NK-92 treated with Interleukin-12 subunit alpha and Interleukin-12 subunit beta, amount 100 ng/mL, for 24 hours (cell line): Measurements from ENCODE around the gene KCNJ4.
"Not testable (repeated sequence)": the region's sequence is repeated elsewhere in the genome, so short reads cannot be mapped to it uniquely, and the experiment has no call there.

Experiments
- DNase-seq: peaks from one replicate; lab custom pipeline; 2025; lab: John Stamatoyannopoulos, UW

KCNJ4 gene

GRCh38 chr22:38412435-38413084, 42.4 kb downstream of the KCNJ4 start:
- no peak for DNase-seq

- no peak for DNase-seq
These were observed 44.0 kb downstream of the KCNJ4 start for GRCh38 chr22:38411016-38411415.

DNA sequence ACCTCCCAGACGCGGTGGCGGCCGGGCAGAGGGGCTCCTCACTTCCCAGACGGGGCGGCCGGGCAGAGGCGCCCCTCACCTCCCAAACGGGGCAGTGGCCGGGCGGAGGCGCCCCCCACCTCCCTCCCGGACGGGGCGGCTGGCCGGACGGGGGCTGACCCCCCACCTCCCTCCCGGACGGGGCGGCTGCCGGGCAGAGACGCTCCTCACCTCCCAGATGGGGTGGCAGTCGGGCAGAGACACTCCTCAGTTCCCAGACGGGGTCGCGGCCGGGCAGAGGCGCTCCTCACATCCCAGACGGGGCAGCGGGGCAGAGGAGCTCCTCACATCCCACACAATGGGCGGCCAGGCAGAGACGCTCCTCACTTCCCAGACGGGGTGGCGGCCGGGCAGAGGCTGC, 45.1 kb downstream of the KCNJ4 start:
- not testable (repeated sequence) for DNase-seq

DNA sequence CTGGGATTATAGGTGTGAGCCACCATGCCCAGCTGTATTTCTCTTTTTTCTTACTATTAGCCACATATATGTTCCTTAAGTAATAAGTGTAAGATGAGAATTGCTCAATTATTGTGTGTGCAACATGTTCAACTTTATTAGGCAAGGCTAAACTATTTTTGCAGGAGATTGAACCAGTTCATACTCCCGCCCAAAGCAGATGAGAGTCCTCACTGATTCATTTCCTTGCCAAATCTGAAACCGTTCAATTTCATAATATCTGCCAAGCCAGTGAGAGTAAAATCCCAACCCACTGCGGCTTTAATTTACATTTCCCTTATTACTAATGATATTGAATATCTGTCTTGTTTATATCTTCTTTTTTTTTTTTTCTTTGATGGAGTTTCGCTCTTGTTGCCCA, 48.4 kb downstream of the KCNJ4 start:
- no peak for DNase-seq

GRCh38 chr22:38404419-38404818, 50.6 kb downstream of the KCNJ4 start:
- DNase-seq: no peak

DNA sequence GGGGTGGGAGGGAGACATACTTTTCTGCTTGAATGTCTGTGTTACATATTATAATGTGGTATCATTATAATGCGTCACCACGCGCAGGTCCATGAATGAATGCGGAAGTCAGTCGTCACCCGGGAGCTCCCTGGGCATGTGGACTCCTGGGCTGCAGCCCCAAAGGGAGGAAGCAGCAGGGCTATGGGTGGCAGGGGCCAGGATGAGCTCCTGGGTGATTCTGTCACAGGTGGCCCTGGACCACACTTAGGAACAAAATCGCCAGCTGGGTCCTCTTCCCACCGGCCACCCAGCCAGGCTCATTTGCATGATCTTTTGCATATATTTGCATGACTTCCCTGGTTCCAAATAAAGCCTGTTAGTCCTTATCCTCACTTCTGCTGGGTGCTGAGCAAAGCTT, 51.2 kb downstream of the KCNJ4 start:
- DNase-seq: no peak

DNA sequence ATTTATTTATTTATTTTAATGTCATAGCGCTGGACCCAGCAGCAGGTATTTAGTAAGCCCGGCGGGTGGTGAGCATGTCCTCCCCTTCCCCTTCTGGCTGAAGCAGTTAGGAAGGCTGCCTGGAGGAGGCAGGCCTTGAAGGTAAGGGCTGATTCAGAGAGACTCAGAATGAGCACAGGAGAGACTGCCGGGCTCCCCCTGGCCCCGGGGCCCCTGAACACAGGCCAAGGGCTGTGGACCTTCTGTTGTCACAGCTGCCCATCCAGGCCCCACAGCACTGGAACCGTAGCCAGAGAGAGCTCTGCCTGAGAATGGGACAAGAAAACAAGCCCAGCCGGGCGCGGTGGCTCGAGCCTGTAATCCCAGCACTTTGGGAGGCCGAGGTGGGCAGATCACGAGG, 52.8 kb downstream of the KCNJ4 start:
- no peak for DNase-seq

- DNase-seq: no peak
These were observed 53.5 kb downstream of the KCNJ4 start for GRCh38 chr22:38401336-38402084.

DNA sequence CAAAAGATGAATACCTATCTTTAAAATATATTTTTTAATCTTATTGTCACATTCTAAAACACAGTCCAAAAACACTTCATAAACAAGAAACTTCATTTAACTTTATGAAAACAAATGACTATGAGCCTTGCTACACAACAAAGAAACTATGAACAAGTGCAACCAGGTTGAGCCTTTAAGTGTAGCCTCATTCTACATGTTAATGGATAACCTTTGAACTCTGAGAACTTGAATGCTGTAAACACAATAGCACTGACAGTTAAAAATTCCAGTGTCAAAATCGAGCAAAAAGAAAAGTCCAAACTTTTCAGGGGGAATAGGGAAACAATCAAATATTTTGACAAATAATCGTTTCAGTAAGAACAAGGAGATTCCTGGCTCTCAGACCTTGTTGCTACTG, 54.7 kb downstream of the KCNJ4 start:
- DNase-seq: not testable (repeated sequence)

DNA sequence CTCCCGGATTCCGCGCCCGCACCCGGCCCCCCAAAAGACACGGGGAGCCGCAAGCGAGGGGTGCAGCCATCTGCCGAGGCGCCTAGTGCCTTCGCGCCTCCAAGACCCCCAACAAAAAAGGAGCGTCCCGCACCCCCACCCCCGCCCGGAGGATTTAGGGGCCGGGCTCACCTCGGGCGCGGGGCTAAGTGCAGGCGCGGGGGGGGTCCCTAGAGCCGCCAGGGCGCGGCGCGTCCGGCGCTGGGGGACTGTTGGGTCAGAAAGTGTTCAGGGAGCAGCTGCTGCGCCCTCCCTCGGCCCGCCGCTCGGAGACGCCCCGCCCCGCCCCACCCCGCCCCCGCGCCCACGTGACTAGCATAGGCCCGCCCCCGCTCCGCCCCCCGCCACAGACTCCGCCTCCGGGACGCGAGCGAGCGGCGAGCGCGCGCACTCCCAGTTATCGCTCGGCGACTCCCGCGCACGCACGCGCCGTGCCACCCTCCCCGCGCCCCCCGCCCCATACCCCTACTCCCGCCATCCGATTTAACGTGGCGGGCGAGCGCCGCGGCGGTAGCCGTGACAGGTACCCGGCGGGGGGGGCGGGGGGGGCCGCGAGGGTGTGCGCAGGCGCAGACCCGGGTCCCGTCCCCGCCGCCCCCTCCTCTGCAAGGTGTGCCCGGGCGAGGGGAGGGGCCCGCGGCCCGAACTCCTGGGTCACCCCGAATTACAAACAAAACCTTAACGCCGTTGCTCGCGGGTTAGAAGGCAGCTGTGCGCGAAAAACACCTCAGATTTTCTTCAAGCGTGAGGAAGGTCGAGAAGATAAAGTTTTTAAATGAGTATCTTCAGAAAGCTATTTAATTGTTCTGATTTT, 56.2 kb downstream of the KCNJ4 start:
- DNase-seq: peak; percentile 64

- peak; percentile 28 for DNase-seq
These were observed 56.8 kb downstream of the KCNJ4 start for GRCh38 chr22:38398181-38398608.

GRCh38 chr22:38397189-38398085, 57.6 kb downstream of the KCNJ4 start:
- DNase-seq: no peak

GRCh38 chr22:38396440-38397069, 58.4 kb downstream of the KCNJ4 start:
- not testable (repeated sequence) for DNase-seq

GRCh38 chr22:38395944-38396343, 59.1 kb downstream of the KCNJ4 start:
- not testable (repeated sequence) for DNase-seq

- not testable (repeated sequence) for DNase-seq
These were observed 59.9 kb downstream of the KCNJ4 start for GRCh38 chr22:38394929-38395624.

DNA sequence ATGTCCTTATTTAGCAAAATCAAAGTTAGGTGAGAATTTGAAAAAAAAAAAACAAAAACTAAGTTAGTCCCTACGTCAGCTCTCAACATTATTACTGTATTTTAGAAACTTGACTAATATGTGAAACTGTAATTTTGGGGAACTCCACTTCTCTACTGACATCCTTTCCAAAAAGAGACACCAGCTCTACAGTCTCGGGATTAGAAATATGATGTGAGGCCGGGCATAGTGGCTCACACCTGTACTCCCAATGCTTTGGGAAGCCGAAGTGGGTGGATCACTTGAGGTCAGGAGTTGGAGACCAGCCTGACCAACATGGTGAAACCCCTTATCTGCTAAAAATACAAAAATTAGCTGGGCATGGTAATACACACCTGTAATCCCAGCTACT, 65.6 kb downstream of the KCNJ4 start:
- not testable (repeated sequence) for DNase-seq

DNA sequence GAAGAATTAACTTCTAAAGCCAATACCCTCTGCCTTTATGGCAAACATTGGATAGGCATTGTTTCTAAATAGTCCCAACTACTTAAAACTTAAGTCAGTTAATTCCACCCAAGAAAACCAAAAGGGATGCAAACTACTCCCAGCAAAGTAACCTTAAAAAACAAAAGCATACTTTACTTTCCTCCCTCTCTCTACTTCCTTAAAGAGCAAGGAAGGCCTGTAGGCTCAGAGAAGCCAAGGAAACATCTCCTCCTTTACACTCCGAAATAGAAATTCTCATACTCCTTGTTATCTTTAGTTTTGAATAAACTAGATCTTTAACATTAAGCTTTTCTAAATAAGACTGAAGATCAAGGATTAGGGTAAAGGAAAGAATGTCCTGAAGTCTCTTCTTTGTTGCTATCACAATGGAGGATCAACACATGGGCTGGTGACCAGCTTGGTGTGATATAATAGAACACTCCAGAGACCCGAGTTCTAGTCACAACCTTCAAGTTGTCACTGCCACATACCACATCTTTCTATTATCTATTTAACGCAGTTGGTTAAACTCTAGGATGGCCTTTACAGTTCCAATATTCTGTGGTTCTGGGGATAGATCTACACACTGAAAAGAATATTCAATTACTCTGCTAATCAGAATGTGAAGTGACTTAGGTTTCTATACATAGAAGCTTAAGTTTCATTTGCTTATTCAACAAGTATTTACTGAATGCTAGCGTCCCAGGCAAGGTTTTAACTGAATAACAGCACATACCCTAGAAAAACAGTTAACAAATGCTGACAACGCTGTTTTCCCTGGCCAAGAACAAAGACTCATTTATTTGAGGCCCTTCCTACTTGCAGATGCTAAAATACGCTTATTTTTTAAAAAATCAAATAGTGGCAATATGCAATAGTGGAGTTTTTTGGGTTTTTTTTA, 66.2 kb downstream of the KCNJ4 start:
- not testable (repeated sequence) for DNase-seq

- DNase-seq: not testable (repeated sequence)
These were observed 68.1 kb downstream of the KCNJ4 start for GRCh38 chr22:38386918-38387317.

DNA sequence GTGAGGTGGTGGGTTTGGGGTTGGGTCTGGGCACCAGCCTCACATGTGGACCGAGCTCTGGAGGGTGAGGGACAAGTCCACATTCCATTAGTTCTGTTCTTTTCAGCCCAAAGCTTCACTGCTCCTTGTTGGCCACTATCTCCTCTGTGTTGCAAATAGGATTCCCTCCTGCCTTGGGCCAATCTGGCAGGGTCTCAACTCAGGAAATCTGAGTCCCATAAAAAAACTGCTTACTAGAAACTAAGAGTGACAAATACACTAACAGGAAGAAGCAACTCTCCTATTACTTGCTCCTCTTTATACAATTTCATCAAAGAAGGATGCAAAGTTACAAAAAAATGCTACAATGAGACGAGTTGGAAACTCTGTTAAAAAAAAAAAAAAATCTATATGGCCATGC, 71.6 kb downstream of the KCNJ4 start:
- DNase-seq: no peak
